ENCODE data around the gene YTHDF1. TPM values are rescaled to one million over a fixed set of nuclear protein-coding genes. Genes with fewer than 3 reads are reported as not detected.
A peak's percentile ranks its signal among the peaks of the same experiment; 100 is the strongest.

The YTHDF1 gene
- polyA plus RNA-seq, 10 donors, result 27.1 to 35.3 (median 28.8) TPM

DNA sequence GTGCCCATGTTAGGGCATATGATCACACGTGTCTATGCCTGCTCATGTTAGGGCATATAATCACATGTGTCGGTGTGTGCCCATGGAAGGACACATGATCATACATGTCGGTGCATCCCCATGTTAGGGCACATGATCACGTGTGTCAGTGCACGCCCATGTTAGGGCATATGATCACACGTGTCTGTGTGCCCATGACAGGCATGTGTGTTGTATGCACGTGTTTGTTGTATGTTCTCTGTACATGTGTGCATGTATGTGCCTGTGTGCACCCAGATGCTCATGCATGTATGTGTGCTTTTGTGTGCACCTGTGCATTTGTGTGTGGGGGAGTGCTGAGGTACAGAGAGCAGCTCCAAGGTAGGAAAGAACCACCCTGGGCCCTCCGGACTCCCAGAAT lies 29.8 kb downstream of the YTHDF1 start:
- DNase-seq, result no peak

DNA sequence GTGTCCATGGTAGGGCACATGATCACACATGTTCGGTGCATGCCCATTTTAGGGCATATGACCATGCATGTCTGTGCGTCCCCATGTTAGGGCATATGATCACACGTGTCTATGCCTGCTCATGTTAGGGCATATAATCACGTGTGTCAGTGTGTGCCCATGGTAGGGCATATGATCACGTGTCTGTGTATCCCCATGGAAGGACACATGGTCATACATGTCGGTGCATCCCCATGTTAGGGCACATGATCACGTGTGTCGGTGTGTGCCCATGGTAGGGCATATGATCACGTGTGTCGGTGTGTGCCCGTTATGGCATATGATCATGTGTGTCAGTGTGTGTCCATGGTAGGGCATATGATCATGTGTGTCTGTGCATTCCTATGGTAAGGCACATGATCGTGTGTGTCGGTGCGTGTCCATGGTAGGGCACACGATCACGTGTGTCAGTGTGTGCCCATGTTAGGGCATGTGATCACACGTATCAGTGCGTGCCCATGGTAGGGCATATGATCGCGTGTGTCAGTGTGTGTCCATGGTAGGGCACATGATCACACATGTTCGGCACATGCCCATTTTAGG lies 30.6 kb downstream of the YTHDF1 start:
- DNase-seq, result no peak

DNA sequence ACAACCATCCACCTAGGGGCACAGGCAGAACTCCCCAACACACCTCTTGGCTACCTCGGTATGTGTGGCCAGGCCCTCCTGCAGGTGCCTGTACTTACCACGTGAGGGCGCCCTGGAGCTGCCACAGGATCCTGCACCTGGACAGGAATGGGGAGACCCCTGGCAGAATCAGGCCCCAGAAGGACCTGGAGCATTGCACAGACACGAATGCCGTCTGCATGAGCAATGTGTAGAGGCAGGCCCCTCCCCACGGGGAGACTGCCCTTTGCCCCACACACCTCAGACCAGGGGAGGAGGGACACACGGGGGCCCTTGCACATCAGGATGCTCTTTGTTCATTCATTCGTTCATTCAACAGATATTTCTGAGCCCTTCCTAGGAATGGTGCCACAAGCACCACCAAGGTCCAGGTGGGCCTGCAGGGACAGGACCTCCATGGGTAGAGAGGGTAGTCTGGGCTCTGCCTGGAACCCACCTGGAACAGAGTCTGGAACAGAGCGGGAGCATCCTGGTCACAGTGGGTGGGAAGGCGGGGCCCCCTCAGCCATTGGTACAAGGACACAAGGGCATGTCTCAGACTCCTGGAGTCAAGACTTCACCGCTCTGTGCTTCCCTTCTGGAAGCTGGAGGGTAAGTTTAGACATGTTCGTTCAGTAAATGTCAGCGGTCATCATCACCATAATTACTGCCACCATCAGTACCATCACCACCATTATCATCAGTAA lies 32.3 kb downstream of the YTHDF1 start:
- peak in 2 of 3 donors; percentile 6 to 18 for DNase-seq

DNA sequence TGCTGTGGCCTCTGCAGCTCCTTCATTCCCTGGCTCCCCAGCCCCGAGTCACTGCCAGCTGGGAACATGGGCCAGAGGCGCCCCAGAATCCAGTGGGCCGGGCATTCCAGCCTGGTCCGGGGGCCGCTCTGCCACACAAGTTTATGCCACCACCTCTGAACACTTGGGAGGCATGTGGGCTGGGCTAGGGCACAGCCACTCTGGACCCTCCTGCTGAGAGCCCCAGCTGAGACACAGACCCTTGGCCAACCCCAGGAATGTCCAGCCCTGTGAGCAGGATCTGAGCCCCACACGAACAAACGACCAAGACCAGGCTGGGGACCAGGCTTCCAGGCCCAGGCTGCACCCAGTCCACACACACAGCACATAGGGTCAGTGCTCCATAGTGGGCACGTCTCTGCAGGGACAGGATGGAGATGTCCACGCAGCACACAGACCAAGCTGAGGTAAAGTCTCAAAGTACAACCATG lies 33.0 kb downstream of the YTHDF1 start:
- no peak for DNase-seq

DNA sequence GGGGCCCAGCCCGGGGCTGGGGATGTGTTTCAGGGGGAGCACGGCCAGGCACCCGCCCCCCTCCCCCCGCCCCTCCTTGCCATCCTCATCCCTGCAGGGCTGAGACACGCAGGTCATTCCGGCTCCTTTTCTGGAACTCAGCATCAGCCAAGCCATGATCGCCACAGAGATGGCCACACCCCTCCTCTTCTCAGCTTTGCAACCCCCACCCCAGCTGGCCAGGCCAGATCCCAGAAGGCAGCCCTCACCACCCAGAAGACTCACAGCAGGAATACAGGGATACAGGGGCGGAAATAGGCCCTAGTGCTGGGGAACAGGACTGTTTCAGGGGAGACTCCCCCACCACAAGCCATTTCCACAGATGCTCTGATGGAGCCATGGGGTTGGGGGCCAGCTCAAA lies 33.5 kb downstream of the YTHDF1 start:
- no peak for DNase-seq

DNA sequence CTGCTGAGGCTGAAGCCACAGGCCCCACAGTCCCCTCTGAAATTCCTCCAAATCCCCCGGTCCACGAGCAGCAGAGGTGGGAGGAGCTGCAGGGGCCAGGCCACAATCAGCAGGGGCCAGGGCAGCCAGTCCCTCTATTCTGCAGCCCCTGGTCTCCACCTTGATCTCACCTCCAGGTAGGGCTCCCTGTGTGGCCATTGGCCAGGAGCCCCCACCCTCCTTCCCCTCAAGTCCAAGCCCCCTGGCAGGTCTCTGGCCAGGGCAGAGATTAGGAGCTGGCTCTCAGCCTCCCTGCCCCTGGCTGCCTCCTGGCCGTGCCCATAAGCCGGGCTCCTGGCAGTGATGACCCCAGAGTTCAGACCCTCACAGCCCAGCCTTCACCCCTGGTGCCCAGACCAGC lies 34.7 kb downstream of the YTHDF1 start:
- DNase-seq, result no peak

DNA sequence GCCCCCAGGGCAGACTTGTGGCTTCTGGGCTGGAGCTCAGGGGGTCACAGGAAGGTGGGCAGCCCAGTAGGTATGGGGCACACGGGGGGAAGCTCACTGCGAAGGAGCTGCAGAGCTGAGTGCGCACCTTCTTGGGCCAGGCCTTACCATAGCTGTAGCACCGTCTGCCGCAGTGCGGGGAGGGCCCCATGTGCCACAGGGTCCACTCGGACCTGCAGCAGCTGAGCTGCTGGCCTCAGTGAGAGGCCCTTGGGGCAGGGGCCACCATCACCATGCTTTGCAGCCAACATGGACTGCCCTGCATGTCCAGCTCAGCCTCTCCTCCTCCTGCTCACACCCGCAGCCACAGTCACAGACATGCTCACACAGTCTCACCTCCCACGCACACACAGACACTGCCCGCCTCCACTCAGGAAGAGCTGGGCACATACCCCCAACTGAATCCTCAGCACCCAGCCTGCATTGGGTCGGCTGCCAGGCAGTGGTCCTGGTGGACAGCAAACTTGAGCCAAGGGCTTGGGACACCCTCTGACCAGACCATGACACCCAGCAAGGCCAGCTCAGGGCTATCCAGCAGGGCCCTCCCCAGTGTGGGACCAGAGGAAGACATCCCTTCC lies 35.3 kb downstream of the YTHDF1 start:
- no peak for DNase-seq

DNA sequence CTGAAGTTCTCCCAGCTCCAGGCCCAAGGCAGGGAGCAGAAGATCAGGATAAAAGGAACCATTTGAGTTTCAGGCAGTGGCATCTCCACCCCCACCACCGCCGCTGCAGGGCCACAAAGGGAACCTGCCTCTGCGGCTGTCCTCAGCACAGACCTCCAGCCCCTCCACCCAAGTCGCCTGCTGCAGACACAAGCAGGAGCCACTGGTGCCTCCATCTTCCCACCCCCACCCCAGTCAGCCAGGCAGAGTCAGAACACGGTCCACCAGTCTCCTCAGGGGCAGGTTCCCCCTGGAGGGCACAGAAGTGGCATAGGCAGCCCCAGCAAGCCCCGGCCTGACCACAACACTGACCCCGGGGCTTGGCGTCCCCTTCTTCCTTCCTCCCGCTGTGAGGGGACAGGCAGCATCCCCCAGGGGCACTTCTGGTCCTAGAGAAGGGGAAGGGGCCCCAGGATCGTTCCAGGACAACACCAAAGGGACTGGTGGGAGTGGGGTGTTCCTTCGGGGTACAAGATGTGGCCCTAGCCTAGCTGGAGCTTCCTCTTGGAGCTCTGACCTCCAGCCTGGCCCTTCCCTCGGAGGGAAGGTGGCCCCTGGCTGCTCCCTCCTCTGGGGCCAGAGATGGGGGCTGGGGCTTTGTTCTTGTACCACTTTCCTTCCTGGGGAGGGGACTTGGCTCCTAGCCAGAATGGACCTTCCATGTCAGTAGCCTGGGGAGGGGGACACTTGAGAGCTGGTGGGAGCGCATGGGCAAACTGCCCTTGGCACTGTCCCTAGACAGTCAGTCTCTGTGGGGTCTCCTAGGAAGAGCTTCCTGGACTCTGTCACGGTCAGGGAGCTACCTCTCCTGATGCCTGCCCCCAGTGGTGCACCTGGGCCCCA lies 36.0 kb downstream of the YTHDF1 start:
- DNase-seq, result no peak

DNA sequence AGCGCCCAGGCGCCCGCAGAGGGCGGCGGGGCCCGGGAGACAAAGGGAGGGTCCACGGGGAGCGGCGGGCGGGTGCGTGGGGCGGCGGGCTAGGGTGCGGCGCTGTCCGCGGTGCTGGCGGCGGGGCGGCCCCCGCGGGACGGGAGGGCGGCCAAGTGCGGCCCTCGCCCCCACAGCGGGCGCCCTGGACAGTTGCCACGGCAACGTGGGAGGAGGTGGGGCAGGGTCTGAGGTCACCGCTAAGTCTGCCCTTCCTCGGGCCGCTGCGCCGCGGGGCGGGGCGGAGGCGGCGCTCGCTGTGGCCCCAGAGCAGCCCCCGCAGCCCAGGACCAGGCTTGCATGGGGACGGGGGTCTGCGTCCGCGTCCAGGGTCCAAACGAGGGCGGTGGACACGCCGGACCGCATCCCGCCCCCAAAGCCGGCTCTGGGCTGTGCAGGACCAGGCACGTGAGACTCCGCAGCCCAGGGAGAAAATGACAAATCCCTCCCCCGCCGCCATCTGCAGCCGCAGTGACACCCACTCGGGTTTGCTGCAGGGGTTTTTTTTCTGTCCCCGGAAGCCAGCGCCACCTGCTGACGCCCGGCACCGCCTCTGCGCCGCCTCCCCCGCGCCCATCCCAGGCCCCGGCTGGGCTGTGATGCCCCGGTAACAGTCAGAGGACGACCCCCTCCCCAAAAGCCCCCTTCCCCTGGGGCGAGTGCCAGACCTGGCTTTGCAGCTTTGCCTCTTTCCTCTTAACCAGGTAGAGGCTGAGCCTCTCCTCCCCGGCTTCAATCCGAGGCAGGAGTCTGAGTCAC lies 36.8 kb downstream of the YTHDF1 start:
- peak in 1 of 3 donors; percentile 27 for DNase-seq

DNA sequence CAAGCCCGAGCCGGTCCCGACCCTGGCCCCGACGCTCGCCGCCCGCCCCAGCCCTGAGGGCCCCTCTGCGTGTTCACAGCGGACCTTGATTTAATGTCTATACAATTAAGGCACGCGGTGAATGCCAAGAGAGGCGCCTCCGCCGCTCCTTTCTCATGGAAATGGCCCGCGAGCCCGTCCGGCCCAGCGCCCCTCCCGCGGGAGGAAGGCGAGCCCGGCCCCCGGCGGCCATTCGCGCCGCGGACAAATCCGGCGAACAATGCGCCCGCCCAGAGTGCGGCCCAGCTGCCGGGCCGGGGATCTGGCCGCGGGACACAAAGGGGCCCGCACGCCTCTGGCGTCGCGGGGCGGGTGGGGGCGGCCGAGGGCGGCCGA lies 37.5 kb downstream of the YTHDF1 start:
- DNase-seq, result peak in 1 of 3 donors; percentile 26

DNA sequence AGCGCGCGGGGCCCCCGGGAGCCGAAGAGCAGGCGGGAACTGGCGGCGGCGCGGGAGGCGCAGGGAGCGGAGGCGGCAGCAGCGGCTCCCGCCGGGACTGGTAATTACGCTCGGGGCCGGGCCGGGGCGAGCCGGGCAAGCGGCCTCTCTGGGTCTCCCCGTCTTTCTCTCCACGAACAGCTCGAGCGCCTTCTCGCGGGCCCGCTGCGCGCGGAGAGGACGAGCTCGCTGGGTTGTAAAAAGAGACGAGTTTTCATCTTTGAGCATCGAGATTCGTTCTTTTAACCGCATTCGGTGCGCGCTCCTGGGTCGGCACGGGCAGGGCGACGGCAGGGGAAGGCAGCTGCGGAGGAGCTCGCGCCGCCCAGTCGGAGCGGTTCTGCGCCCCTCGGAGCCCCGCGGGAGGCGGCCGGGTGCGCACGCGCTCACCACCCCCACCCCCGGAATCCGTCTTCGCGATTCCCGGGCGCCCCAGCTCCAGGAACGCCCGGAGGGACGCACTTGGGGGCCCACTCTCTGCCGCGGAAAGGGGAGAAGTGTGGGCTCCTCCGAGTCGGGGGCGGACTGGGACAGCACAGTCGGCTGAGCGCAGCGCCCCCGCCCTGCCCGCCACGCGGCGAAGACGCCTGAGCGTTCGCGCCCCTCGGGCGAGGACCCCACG lies 38.0 kb downstream of the YTHDF1 start:
- DNase-seq, result peak in 1 of 3 donors; percentile 27

DNA sequence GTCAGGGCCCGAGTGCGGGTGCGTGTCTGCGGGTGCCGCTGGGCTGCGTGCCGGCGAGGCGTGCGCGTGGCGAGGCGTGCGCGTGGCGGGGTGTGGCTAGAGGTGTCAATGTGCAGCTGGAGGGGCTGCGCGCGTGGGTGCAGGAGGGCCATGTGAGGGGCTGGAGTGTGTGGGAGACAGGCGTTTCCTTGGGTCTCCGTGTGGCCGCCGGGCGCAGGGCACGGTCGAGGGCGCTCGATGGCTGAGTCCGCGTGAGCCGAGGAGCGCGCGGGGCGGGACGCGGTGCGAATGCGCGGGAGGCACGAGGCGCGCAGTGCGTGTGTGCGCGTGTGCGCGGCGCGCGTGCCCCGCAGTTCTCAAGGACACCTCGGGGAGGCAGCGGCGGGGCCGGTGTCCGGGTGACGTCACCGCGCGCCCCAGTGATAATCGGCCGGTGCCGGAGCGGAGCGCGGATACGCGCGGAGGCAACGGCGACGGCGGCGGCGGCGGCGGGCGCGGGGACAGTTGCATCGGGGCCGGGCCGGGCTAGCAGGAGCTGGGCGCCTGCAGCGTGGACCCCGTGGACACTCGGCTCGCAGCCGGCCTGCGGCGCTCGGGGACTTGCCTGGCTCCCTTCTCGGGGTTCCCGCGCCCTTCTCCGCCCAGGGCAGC lies 38.7 kb downstream of the YTHDF1 start:
- DNase-seq, result no peak

DNA sequence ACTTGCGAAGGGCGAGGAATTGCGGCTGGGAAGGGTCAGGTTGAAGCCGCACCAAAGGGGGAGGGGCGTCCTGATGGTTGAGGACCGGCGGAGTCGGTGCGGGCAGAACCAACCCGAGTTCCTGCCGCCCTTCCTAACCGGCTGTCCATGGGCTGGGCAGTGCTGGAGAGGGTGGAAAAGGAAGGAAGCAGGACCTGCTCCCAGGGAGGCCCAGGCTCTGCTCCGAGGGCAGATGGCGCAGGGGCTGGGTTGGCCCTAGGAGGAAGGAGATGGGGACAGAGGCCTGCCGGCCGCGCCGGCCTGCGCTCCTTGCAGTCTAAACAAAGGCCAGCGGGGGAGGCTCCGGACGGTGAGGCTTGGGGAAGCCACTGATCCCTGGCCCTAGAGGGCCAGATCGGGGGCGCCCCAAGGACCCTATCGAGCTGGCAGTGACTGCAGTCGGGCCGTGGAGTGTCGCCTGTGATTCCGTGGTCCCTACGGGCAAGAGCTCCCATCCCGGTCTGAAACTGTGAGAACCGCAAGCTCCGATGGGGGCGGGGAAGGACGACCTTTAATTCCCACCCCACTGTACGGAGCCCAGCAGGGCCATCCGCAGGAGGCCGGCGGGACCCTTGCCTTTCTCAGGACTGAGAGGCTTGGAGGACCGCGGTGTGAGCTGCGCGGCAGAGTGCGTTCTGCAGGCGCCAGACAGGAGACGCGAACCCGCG lies 39.4 kb downstream of the YTHDF1 start:
- peak in 1 of 3 donors; percentile 27 for DNase-seq

DNA sequence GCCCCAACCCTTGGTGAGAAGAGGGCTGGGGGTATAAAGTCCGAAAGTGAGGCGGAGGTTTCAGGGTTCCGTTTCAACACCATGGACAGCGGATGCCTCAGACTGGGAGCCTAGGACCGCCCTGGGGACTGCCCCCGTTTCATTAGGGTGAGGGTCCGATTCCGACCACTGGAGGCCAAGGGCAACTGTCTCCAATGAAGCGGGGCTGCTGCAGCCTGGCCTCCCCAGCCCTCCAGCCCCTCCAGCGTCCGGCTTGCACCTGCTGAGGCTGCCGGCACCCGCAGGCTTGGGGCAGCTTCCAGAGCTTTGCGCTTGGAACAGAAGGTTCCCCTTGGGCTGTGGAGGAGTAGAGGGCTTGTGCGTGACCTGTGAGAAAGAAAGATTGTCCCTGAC lies 39.9 kb downstream of the YTHDF1 start:
- no peak for DNase-seq

DNA sequence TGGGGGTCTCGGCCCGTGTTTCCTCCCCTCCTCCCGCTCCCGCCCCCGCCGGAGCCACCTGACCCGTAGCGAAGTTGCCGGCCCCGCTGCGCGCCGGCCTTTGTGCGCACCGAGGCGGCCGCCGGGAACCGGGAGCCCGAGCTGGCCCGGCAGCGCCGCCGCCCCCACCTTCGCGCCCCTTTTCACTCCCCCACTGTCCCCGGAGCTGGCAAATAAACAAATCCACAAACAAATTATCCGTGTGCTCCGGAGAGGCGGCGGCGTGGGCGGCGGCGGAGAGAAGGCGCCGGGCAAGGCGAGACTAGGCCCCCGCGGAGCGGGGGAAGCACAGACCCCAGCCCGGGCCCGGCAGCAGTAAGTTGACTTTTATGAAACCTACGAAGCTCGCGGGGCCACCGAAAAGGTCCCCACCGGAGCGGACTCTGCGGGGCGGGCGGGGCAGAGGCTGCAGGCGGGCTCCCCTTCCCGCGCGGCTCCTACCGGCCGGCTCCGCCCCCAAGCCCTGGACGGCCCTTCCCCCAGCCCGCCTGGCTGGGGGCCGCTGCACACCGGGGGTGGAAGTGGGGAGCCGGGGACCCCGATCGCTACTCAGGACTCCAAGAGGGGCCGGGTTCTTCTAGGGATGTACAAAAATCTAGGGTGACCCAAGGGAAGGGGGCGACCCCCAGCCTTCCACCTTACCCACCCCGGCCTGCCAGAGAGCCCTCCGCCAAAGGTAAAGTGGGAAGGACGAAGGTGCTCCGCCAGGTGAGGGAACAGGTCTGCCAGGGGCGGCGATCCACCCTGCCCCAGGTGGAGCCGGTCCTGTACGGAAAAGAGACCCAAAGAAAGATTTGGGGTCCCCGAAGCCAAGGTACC lies 40.7 kb downstream of the YTHDF1 start:
- DNase-seq, result no peak

DNA sequence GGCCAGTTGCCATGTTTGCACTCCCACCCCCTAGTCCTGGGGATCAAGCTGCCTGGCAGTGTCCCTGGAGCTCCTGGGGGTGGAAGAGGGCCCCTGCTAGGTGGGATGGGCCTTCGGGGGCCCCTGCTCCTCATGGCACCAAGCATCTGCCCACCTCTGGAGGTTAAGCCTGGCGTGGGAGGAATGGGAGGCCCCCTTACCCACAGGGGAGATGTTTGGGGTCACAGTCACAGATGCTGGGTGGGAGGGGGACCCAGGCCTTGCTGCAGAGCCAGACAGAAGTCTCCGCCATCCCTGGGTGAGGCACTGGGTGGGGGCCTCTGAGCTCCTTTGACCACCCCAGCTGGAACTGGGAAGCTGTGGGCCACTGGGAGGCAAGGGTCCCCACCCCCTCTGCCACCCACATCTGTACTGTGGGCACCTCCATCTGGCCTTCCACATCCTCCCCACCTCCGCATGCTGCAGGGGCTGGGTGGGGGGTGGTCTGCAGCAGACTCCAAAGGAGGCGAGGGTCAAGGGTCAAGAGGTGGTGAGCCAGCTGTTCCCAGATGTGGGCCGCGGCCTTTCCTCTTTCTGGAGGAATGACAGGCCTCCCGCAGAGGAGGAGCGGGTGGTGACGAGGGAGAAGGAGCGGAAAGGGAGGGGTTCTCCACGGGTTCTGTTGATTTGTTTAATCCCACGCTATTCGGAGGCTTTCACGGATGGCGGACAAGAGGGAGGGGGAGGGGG lies 41.5 kb downstream of the YTHDF1 start:
- no peak for DNase-seq

DNA sequence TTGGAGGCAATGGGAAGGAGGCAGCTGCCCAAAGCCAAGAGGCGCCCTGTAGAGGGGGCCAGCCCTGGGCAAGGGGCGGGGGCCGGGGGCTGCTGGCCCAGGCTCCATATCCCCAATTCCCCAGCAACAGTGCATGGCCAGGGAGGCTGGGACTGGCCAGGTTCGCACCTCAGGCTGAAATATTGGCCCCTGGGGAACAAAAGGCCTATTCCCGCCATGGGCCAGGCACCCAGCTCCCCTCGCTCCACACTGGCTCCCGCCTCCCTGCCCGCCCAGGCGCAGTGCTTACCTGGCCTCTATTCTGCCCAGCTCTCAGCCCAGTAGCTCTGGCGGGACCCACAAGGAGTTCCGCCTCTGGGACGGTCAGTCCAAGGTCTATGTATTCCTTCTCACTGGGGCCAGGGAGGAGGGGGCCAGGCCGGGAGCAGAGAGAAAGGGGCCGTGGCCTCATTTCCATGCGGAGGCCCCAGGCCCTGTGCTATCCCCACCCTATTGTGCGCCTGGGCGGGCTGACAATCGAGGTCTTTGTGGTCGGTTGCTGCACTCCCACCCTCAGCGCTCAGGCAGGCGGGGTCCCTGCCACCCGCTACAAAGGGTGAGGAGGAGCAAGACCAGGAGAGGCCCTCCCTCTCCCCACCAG lies 42.3 kb downstream of the YTHDF1 start:
- DNase-seq, result no peak

Measured in muscle of back (tissue), 11 donors.